Measurements from ENCODE around the gene LIMS4.
"Not testable (repeated sequence)": the region's sequence is repeated elsewhere in the genome, so short reads cannot be mapped to it uniquely, and the experiment has no call there.

GRCh38 chr2:110482697-110483096, 10.1 kb upstream of the LIMS4 start:
- TF ChIP-seq CTCF (conservative IDR thresholded peaks at IDR 0.05 in 1 of 2, IDR thresholded peaks at IDR 0.05 in 1 of 2; ENCODE audit: low read depth in 1 of 2, low read length in 2 of 2); EZH2 (IDR thresholded peaks at IDR 0.05; ENCODE audit: low read length, missing control alignments): not testable (repeated sequence)

All from fibroblast of lung (primary cell).